Measurements from ENCODE around the gene AQP11.
"Not testable (repeated sequence)": the region's sequence is repeated elsewhere in the genome, so short reads cannot be mapped to it uniquely, and the experiment has no call there.

AQP11 gene

DNA sequence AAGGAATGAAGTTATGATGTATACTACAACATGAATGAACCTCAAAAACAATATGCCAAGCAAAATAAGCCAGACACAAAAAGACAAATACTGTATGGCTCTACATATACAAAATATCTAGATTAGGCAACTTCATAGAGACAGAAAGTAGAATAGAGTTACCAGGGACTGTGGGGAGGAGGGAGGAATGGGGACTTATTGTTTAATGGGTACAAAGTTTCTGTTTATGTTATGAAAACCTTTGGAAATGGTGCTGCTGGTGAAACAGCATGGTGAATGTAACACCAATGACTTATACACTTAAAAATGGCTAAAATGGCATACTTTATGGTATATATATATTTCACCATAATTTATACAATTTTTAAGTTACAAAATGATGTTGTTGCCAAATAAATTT lies 4.1 kb downstream of the AQP11 start:
- no peak for DNase-seq

DNA sequence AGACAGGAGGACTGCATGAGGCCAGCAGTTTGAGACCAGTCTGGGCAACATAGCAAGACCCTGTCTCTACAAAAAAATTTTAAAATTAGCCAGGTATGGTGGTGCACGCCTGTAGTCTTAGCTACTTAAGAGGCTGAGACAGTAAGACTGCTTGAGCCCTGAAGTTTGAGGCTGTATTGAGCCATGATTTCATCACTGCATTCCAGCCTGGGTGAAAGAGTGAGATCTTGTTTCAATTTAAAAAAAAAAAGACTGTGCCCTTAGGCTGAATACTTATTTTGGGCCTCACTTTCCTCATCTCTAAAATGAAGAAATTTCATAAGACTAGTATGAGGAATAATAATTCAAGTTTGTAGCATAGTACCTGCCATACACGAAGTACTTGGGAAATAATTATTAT lies 6.9 kb downstream of the AQP11 start:
- no peak for DNase-seq

DNA sequence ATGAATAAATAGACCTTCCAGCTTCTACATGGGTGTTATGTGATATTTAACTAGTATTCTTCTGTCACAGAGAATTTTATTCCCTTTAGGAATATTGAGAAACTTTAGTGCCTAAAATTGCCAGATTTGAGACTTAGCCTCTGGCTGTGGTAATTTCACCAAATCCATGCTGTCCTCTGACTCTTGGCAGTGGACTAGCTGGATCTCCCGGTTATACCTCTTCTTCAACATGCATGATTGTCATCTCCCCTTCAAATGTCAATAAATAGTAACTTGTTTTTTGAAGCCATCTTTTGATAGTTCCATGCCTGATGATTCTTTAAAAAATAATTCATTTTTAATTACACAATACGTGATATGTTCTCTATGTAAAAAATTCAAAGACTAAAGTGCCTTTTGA lies 8.4 kb downstream of the AQP11 start:
- DNase-seq: no peak

DNA sequence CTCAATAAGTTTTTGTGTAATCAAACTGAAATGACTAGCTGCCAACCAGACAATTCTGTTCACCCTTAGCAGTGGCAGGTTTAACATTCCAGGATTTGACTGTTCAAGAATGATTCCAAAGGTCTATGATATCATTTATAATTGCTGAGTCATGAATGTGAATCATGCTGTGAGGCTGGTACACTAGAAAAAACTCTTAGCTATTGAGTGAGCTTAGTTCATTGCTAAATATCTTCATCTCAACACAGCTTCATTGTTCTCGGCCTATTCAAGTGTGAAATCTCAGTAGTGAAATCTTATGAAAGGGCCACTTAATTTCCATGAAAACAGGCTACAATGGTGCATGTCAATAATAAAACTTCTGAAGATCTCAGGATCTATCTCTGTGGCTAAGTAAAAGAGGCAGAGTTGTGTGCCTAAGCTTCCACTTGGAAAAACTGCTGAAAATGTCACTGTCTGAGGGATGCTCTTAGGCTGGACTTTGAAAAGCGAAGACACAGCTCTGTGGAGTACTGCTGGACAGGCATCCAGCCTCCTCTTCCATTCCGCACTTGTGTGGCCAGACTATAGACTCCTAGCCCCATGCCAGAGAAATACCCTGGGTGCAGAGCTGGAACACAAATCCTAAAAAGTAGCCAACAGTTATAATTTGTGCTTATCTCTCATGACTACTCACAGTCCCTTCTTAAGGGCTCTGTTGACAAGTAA lies 12.8 kb downstream of the AQP11 start:
- no peak for DNase-seq

GRCh38 chr11:77604281-77604680 lies 14.5 kb downstream of the AQP11 start:
- DNase-seq: no peak

DNA sequence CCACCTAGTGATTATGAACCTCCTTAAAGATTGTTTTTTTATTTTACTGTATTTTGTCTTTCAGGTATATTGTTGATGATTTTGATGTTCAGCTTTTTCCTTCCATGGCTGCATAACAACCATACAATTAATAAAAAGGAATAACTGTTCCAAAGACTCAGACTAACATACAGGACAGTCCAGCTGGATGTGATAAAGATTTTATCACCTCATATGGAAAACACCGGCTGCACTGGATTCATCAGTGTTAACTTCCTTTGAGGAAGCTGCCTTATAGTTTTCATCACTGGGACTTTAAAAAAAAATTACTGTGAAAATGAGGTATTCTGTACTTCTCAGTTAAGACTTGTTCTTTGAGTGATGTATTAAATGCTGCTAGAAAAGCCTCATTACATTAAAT lies 19.5 kb downstream of the AQP11 start:
- DNase-seq: no peak

DNA sequence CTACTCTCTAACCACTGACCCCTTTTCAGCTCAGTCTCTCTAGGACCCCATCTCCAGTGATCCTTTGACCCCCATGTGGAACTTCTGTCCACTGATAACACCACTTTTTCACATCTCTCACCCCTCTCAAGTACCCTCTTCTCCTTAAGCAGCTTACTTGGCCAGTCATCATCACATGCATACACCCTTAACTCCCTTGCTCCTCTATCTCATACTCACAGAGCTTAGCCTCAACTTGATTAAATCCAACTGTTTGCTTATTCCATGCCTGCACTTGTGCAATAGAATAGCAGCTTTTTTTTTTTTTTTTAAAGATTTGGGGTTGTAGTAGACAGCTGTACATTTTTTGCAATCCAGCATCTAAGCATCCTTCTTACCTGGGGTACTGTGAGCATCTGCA lies 22.2 kb downstream of the AQP11 start:
- DNase-seq: no peak

DNA sequence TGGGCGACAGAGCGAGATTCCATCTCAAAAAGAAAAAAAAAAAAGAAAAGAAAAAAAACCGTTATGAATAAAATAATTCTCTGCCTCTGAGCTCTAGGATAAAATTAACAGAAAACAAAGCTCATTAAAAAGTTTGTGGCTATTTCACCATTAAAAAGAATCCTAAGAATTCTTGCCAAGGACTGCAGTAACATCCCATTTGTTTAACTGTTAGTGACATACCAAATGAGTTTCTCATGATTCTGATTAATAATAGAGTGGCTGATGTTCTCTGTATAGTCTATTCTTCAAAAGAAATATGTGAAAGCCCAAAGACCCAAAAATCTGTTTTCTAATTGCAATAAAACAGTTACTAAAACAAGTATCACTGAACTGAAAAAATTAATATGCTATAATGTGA lies 28.1 kb downstream of the AQP11 start:
- DNase-seq: no peak

DNA sequence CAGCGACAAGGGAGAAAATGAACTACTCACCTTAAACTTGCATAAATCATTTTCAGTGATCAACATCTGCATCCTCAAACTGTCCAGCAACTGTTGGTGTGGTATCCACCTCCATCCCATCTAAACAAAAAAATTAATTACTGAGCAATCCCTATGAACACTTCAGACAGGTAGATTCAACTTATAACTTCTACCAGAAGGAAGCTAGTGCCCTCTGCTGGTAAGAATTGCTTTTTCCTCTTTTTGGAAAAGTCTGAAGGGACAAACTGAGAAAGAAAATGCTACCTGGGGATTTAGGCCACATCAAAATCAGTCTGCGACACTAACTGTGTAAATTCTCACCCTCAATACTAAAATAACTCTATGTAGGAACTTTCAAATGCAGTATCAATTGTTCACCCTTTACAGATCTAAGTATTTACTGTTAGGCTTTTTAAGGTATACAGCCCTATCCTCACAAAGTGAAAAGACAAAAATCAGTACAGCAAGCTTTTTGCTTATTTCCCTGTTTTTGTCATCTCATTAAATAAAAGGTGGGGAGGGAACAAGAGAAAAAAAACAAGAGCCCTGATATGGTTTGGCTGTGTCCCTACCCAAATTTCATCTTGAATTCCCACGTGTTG lies 29.9 kb downstream of the AQP11 start:
- DNase-seq: peak; percentile 35

- DNase-seq: no peak
Measured at GRCh38 chr11:77630157-77630710, 40.5 kb downstream of the AQP11 start.

DNA sequence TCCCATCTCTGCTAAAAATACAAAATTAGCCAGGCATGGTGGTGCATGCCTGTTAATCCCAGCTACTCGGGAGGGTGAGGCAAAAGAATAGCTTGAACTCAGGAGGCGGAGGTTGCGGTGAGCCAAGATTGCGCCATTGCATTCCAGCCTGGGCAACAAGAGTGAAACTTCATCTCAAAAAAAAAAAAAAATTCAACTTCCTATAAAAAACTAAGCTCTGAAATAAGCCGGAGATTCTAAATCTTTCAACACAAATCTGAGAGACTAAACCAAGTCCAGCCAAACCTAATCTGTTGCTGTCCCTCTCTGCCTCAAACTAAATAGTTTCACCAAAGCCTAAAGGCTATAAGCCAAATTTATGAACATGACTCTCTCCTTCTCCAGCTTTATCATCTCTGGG lies 44.2 kb downstream of the AQP11 start:
- DNase-seq: not testable (repeated sequence)

DNA sequence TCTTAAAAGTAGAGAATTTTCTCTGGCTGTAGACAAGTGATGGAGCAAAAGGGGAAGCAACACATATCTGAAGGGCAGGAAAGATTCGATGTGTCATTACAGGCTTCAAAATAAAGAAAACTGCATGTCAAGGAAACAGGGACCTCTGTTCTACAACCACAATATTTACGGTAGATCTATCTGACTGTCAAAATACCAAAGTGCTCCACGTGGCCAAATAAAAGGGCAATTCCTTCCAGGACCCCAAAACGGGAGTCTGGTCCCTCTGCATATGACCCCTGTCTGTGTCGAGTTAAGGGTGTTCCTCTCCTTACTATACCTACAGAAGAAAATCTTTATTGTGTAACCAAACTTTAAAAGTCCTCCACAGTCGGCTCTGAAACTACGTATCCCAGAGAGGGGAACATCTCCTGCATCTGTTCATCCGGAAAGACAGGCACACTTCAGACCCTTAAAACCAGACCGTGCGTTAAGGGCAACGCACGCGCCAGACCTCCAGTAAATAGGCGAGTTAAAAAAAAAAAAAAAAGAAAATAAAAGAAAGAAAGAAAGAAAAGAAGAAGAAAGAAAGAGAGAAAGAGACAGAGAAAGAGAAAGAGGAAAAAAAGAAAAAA lies 47.1 kb downstream of the AQP11 start:
- no peak for DNase-seq

DNA sequence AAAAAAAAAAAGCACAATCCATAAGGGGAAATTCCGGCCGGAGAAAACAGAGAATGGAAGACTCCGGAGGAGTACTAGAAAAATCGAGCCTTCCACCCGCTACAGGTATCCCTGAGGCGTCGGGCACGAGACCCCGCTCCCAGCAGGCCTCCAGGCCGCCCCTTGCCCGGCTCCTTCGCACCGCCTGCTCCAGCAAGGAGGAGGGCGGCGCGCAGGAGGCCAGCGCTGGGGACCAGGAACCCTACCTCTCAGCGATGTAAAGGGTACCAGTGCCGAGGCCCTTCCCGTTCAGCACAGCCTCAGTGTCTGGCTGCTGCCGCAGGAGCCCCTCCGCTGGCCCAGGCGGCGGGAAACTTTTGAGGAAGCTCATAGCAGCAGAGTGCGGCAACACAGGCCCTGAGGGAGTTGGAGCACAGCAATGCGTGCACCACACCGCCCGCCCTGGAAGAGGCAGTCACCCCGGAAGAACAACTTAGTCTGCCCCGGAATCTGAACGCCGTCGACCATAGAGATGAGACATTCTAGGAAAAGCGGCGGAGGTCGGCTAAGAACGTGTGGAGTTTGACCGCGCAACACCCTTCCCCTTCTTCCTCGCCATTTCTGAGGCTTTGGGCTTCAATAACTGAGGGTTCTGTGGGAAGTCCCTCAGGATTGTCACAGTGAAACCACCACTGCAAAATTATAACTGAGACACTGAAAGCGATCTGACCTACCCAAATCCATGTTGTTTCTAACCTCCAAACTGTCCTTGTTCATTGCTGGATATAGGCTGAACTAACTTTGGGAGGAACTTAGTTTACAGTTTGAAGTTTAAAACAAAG lies 47.8 kb downstream of the AQP11 start, which contains the start of gene CLNS1A:
Gene CLNS1A (minus strand): TSS at position 450 of the 821 bp plus-strand sequence. CDS start 80 bp downstream, at position 370.
- peak; percentile 68 for DNase-seq

GRCh38 chr11:77642228-77642627 lies 52.5 kb downstream of the AQP11 start:
- DNase-seq: no peak

DNA sequence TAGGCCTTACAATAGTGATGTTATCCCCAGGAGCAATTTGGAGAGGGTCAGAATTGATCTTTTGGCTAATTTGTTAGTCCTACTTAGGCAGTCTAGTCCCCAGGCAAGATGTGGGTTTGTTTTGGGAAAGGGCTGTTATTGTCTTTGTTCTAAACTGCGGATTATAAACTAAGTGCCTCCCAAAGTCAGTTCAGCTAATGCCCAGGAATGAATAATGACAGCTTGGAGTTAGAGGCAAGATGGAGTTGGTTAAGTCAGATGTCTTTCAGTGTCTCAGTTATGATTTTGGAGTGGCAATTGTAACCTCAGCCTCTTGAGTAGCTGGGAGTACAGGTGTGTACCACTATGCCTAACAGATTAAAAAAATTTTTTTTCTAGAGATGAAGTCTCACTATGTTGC lies 55.1 kb downstream of the AQP11 start:
- no peak for DNase-seq

DNA sequence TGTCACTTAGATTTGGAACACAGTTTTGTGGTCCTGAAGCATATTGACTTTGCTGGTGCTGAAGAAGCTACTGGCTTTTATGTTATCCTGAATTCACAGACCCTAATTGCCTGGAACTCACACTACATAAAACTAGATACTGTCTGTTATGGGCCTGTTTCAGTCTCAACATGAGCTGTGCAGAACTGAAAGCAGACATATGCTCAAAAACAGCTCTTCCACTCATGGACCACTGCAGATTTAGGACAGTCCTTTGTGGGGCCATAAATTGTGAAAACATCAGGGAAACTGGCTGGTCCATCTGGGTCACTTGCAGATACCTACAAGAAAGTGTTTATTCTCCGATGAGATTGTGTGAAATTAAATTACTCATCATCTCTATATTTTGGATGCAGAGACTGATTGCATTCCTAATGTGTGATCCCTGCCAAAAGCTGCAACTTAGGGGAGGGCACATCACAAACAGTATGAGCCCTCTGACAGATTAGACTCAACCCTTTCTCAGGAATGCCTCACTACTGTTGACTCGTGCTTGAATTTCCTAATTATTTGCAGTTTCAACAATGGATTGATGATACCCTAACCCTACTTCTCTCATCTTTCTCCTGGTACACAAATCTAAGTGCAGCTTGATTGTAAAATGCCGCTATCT lies 58.0 kb downstream of the AQP11 start:
- DNase-seq: no peak

GRCh38 chr11:77650123-77650522 lies 60.4 kb downstream of the AQP11 start:
- no peak for DNase-seq

GRCh38 chr11:77654770-77655434 lies 65.1 kb downstream of the AQP11 start:
- DNase-seq: no peak

DNA sequence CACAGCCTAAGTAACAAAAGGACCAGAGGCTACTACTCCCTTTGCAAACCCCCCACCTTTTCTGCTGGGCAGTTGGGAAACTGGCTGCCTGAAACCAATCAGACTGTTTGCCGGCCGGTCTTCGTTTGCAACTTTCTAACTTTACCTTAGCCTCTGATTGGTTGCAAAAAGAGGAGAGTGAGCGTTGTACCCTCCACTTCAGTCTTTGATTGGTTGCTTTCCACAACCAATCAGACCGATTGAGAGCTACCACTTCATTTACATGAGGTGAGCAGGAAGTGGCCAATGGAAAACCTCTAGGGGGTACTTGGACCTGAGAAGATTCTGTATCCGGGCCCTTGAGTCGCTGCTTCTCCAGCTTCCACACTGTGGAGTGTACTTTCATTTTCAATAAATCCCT lies 66.6 kb downstream of the AQP11 start:
- no peak for DNase-seq

GRCh38 chr11:77658213-77659013 lies 68.7 kb downstream of the AQP11 start:
- no peak for DNase-seq
